ENCODE results near the gene CTLA4. TPM values are rescaled to one million over a fixed set of nuclear protein-coding genes. Genes with fewer than 3 reads are reported as not detected.

CTLA4 gene
- total RNA-seq, 1 experiment from 2014 or later = not detected

DNA sequence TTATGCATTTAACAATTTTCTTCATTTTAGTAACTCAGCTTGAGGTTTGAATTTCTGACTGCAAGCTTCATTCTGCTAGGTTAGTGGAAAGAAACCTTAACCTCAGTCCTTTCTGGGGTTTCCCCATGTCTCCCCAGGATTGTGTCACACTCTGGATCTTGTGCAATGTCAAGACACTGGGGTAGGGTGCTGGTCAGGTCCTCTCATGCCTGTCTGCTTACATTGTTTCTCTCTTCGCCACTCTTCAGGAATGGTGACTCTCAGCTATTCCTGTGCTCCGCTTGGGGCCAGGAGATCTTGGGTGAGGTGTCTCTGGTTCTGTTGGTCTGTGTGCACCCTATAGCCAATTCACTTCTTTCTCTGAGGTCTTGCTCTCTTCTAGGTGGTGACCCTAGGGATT lies 23.9 kb downstream of the CTLA4 start:
- DNase-seq (ENCODE audit: low read depth) = no peak

- DNase-seq (ENCODE audit: low read depth) = no peak
Observed at GRCh38 chr2:203892207-203892606, 24.6 kb downstream of the CTLA4 start.

- no peak for DNase-seq (ENCODE audit: low read depth)
Observed at GRCh38 chr2:203893401-203893800, 25.8 kb downstream of the CTLA4 start.

DNA sequence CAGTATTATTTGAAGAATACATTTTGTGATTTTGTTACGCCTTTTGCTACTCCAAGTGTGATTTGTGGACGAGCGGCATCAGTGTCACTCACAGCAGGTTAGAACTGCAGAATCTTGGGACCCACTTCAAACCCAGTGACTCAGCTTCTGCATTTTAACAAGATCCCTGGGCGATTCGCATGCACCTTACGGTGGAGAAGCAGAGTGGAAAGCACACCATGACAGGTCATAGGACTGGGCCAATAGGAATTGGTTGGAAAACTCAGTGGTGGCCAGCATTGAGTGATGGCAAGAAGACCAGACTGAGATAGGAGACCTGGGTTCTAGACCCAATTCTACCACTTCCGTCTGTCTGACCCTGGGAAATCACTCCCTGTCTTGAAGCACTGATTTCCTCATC lies 26.3 kb downstream of the CTLA4 start:
- DNase-seq (ENCODE audit: low read depth) = no peak

- DNase-seq (ENCODE audit: low read depth) = no peak
Observed at GRCh38 chr2:203894262-203894661, 26.7 kb downstream of the CTLA4 start.

DNA sequence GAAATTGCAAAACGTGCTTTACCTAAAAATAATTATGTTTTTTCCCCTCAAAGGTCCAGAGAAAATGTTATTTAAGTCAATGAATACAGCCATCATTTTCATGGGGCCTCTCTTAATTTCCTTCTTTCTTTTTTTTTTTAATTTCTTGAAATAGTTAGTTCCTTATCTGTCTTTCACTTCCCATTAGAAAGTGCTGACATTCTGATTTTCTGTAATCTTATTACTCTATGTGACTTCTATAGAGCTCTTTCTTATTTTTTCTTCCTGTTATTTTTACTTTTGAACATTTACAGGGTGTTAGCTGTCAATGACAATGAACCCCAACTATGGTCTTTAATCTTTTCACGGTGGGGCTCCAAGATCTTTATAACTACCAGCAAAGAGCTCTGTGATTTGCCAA lies 30.0 kb downstream of the CTLA4 start:
- no peak for DNase-seq (ENCODE audit: low read depth)

DNA sequence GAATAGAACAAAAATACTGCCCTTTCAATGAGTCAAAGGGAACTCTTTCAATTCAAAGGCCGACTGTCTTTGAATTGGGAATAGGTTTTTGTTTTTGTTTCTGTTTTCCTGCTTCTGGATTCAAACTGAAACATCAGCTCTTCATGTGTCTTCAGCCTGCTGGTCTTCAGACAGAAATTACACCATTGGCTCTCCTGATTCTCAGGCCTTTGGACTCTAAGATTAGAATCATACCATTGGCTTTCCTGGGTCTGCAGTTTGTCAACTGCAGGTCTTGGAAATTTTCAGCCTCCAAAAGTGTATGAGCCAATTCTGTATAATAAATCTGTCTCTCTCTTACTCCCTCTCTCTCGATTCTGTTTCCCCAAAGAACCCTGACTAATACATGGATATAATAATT lies 31.1 kb downstream of the CTLA4 start:
- no peak for DNase-seq (ENCODE audit: low read depth)

DNA sequence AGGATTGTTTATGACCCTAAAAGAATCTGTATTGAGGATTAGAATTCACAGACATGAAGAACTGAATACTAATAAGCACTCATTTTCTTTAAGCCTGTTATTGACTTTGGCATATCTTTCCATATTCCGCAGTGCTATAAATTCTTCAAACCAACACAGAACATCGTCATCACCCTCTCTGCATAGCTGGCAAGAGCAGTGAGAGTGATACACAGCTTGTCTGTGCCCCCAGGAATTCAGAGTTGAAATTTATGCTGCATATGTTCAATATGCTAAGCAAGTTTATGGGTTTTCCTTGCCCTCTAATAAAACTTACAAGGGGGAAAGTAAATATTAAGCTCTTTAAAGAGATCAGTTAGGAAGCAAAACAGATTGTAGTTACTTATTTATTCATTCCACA lies 32.7 kb downstream of the CTLA4 start:
- DNase-seq (ENCODE audit: low read depth) = no peak

DNA sequence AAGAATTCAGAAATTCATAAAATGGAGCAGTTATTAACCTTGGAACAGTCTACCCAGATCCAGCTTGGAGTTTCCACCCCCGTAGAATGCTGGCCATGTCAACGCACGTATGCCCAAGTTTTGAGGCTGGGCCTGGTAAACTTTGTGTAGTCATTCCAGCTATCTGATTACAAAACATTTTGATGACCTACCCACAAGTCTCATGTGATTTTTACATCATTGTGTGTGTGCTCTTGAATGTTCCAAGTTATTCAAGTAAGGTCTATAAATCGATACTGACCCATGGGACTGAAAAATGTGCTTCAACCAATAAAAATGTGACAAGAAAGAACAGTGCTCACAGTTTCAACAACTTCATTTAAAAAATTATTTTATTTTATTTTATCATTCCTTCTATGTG lies 36.5 kb downstream of the CTLA4 start:
- DNase-seq (ENCODE audit: low read depth) = no peak

DNA sequence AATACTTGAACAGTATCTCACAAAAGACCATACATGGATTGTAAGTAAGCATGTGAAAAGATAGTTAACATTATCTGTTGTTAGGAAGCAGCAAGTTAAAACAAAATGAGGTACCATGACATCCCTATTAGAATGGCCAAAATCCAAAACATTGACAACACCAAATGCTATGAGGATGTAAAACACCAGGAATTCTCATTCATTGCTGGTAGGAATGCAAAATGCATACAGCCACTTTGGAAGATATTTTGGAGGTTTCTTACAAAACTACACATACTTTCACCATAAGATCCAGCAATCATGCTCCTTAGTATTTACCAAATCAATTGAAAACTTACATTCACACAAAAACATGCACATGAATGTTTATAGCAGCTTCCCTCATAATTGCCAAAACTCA lies 38.1 kb downstream of the CTLA4 start:
- no peak for DNase-seq (ENCODE audit: low read depth)

GRCh38 chr2:203908066-203908796 lies 40.7 kb downstream of the CTLA4 start:
- DNase-seq (ENCODE audit: low read depth) = no peak

GRCh38 chr2:203908797-203909185 lies 41.2 kb downstream of the CTLA4 start:
- no peak for DNase-seq (ENCODE audit: low read depth)

GRCh38 chr2:203909261-203909967 lies 41.8 kb downstream of the CTLA4 start:
- DNase-seq (ENCODE audit: low read depth) = peak; percentile 32

DNA sequence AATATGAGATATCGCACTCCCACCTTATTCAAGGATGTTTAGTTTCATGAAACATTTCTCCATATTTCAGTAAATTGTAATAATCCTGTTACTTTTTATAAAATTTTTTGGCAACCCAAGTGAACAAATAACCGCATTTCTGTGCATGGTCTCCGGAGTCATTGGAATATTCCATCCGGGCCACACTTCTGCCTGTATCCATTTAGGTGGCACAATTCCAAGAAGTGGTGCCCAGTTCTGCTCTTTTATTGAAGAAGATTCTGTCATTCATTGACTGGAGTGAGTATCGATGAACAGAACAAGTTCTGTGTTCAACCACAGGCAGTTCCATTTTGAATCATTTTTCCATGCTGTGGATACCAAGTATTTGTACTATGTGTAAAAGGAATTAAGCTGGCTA lies 42.4 kb downstream of the CTLA4 start:
- no peak for DNase-seq (ENCODE audit: low read depth)

DNA sequence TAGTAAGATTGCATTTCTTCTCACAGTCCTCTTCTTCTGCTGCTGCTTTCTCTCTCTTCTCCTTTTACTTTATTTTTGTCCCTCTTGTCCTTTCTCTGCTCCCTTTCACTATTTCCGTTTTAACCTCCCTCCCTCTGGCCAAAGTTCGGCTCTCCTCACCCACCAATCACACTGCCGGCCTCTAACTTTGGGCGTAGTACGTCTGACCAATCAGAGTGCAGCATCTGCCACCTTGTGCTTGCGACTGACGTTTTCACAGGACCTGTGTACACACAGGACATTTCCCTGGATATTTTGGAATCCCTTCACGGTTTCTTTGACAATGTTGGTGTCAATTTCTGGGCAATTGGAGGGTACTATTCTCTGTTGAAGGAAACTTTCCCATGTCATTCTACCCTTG lies 46.4 kb downstream of the CTLA4 start:
- DNase-seq (ENCODE audit: low read depth) = no peak

GRCh38 chr2:203914546-203915182 lies 47.1 kb downstream of the CTLA4 start:
- no peak for DNase-seq (ENCODE audit: low read depth)

DNA sequence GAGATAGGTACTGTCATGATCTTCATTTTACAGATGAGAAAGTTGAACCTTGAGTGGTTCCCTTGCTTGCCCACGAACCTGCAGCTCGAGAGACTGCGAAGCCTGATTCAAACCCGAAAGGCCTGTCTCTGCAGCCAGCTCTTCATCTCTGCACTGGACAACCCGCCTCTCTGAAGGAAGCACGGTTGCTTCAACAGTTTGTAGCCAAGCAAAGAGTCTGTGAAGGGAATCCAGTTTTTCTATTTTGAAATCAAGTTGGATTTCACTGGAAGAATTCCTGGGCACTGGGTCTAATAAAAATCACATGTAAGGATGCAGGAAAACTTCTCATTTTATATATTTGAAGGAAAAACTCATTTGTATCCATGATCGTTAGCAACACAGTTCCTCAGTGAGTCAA lies 47.7 kb downstream of the CTLA4 start:
- DNase-seq (ENCODE audit: low read depth) = no peak

DNA sequence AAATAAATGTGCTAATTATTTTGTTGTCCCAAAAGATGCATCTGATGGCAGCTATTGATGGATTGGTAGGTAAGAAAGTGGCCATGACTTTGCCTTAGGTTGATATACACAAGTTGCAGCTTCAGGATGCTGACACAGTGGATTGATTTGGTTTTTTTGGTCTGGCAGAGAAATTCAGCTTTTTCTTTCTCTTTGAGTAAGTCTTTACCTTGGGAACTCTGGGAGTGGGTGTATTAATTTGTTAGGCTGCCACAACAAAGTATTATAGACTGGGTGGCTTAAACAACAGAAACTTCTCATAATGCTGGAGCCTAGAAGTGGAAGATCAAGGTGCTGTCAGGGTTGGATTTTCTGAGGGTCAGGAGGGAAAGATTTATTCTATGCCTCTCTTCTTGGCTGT lies 49.2 kb downstream of the CTLA4 start:
- no peak for DNase-seq (ENCODE audit: low read depth)

GRCh38 chr2:203918264-203918663 lies 50.7 kb downstream of the CTLA4 start:
- no peak for DNase-seq (ENCODE audit: low read depth)

GRCh38 chr2:203918839-203919238 lies 51.3 kb downstream of the CTLA4 start:
- DNase-seq (ENCODE audit: low read depth) = no peak
